K562 (cell line): Measurements from ENCODE around the gene CCDC186. TPM values are rescaled to one million over a fixed set of nuclear protein-coding genes. Genes with fewer than 3 reads are reported as not detected.

Experiments used
- ATAC-seq: fragments of 200-7000 bp; cut with Tn5 transposase; 3 replicates; pipeline ENCODE4 v1.9.1; 2020; ENCODE audit warnings: moderate library complexity
- BruUV-seq: library from RNA; stranded (reverse); fragments of 400-500 nt; replicated peaks from 2 replicates; lab custom pipeline; 2021; lab: Mats Ljungman, UMichigan
- CTCF ChIA-PET: fragments of 300-600 bp; formaldehyde crosslinking; extraction: SDS; loops from one replicate; lab custom pipeline; 2021; ENCODE audit warnings: low intra/inter-chr PET ratio; lab: Yijun Ruan, JAX
- POLR2A ChIA-PET: fragments of 300-600, 350-650 bp; sonication (Branson Sonifier 250); formaldehyde crosslinking; extraction: SDS; loops from one replicate; lab custom pipeline; 2021; ENCODE audit warnings: antibody characterized with exemption, inconsistent platforms; lab: Yijun Ruan, JAX
- DNase-seq, 4 experiments: peaks; one replicate each; pipeline versions ENCODE4 v3.0.0 to v3.0.0-alpha.2; 2011 to 2018; ENCODE audit warnings: low spot score in 3 of 4, mixed read lengths in 3 of 4; ENCODE audit errors: extremely low read depth in 1 of 4
- FAIRE-seq: peaks from 2 replicates; lab custom pipeline; 2011; peaks lifted over from hg19 to GRCh38; lab: Jason Lieb, UNC
- H2AFZ ChIP-seq: 2 replicates; pipeline ENCODE4 v1.6.0; 2011; ENCODE audit warnings: low read depth, low read length, control low read depth, inconsistent platforms
- H3K27ac ChIP-seq: fragments of 200-600 bp; 3 replicates; pipeline ENCODE4 v1.8.0; 2011; ENCODE audit warnings: low read depth, mild to moderate bottlenecking, control low read depth, inconsistent platforms, low read length, moderate library complexity, mixed read lengths; ENCODE audit errors: extremely low read depth
- H3K27me3 ChIP-seq, 2 experiments: fragments of 300-600 bp in 1 of 2; 2 replicates in 1 of 2; 3 replicates in 1 of 2; pipeline versions ENCODE4 v1.6.0 to v1.8.0; 2011; ENCODE audit warnings: inconsistent platforms in 2 of 2, low read length in 2 of 2, mild to moderate bottlenecking in 1 of 2, mixed read lengths in 1 of 2, moderate library complexity in 1 of 2; ENCODE audit not compliant: control insufficient read depth in 2 of 2, insufficient read depth in 2 of 2
- H3K36me3 ChIP-seq: fragments of 300-600 bp; 3 replicates; pipeline ENCODE4 v1.8.0; 2011; ENCODE audit warnings: mild to moderate bottlenecking, low read length, inconsistent platforms; ENCODE audit not compliant: control insufficient read depth, insufficient read depth
- H3K4me1 ChIP-seq, 2 experiments: fragments of 200-600 bp in 1 of 2; replicated peaks in 1 of 2; 2 replicates in 1 of 2; 3 replicates in 1 of 2; pipeline versions ENCODE4 v1.5.1 to v1.8.0; 2011; ENCODE audit warnings: inconsistent platforms in 2 of 2, low read length in 2 of 2, mild to moderate bottlenecking in 1 of 2, mixed read lengths in 1 of 2, moderate library complexity in 1 of 2; ENCODE audit not compliant: control insufficient read depth in 2 of 2, insufficient read depth in 2 of 2
- H3K4me2 ChIP-seq: 2 replicates; pipeline ENCODE4 v1.6.1; 2011; ENCODE audit warnings: low read length, control low read depth, inconsistent platforms, mixed read lengths; ENCODE audit not compliant: insufficient read depth
- H3K4me3 ChIP-seq: fragments of 200-600 bp; sonication (generic), shearing (Covaris generic); 2 replicates; pipeline ENCODE4 v1.5.1; 2016; ENCODE audit warnings: control low read depth, inconsistent platforms
- H3K79me2 ChIP-seq: fragments of 200-600 bp; 3 replicates; pipeline ENCODE4 v1.8.0; 2011; ENCODE audit warnings: low read length, inconsistent platforms; ENCODE audit not compliant: control insufficient read depth, insufficient read depth
- H3K9ac ChIP-seq, 2 experiments: 2 replicates each; pipeline versions ENCODE4 v1.6.0 to v1.6.1; 2011; ENCODE audit warnings: low read depth in 2 of 2, low read length in 2 of 2, control low read depth in 1 of 2, inconsistent platforms in 1 of 2, mild to moderate bottlenecking in 1 of 2, mixed read lengths in 1 of 2; ENCODE audit not compliant: insufficient read depth in 1 of 2
- H3K9me1 ChIP-seq: one replicate; pipeline ENCODE4 v1.6.0; 2011; ENCODE audit warnings: inconsistent platforms, mild to moderate bottlenecking, low read length, moderate library complexity; ENCODE audit not compliant: control insufficient read depth, insufficient read depth
- H3K9me3 ChIP-seq: replicated peaks from 2 replicates; pipeline ENCODE4 v1.5.1; 2011; ENCODE audit warnings: low read depth, low read length, inconsistent platforms; ENCODE audit not compliant: control insufficient read depth, insufficient read depth
- H4K20me1 ChIP-seq: replicated peaks from 2 replicates; pipeline ENCODE4 v1.6.1; 2011; ENCODE audit warnings: low read length, inconsistent platforms, mixed read lengths; ENCODE audit not compliant: control insufficient read depth, insufficient read depth
- ARNT ChIP-seq, 2 experiments: fragments of 450-650 bp; IDR thresholded peaks; 2 replicates each; pipeline ENCODE4 v1.6.1; 2016; ENCODE audit warnings: mild to moderate bottlenecking in 1 of 2
- ZNF146 ChIP-seq: IDR thresholded peaks from one replicate; pipeline ENCODE4 v1.6.1; 2018; ENCODE audit warnings: missing compliant biosample characterization; ENCODE audit not compliant: unreplicated experiment
- WGBS: fragments of 100-300 bp; shearing (Covaris generic); methylation state at CpG from one replicate; pipeline ENCODE4 v1.1.6; 2016; ENCODE audit warnings: low coverage, mixed read lengths; ENCODE audit not compliant: insufficient coverage; ENCODE audit errors: missing lambda C conversion rate; 5-methylcytosine and 5-hydroxymethylcytosine counted together
- in situ Hi-C: fragments of 300-500 bp; cut with MboI; formaldehyde crosslinking; loops from 4 replicates; pipeline ENCODE4 v1.15.0; 2018; ENCODE audit warnings: inconsistent platforms, mixed read lengths
- intact Hi-C: fragments of 100-400 bp; cut with micrococcal nuclease; formaldehyde crosslinking; loops from 2 replicates; pipeline ENCODE4 v1.14.2; 2022
- polyA plus RNA-seq, 8 experiments: library from polyadenylated mRNA; depleted of rRNA in 4 of 8; stranded (reverse) in 5 of 8; unstranded in 3 of 8; fragments of >200 nt; fragmentation: Nextera tagmentation in 2 of 8; fragmentation: Illumina TruSeq in 1 of 8; extraction: Ambion mirVana in 2 of 8; extraction: Trizol in 1 of 8; gene quantifications; 2 replicates each; pipeline versions ENCODE4 v1.2.1 to v1.2.3, GENCODE V29; 2011 to 2014; ENCODE audit warnings: inconsistent platforms in 1 of 8, missing spikeins in 1 of 8
- total RNA-seq, 7 experiments: library from RNA; depleted of rRNA in 6 of 7; stranded (reverse); fragments of >200 nt in 6 of 7; fragmentation: Illumina TruSeq in 2 of 7; extraction: Trizol in 2 of 7; gene quantifications; 2 replicates each; pipeline versions ENCODE4 v1.2.1 to v1.2.3, GENCODE V29; 2011 to 2021; ENCODE audit warnings: low replicate concordance in 1 of 7
- TF ChIP-seq, protein P1 (sequence below): fragments of 250-450 bp; sonication (Bioruptor Pico); IDR thresholded peaks from 2 replicates; pipeline ENCODE4 v1.4.0; 2020
- TF ChIP-seq, protein P2 (sequence below): fragments of 250-450 bp; sonication (Bioruptor Pico); IDR thresholded peaks from 2 replicates; pipeline ENCODE4 v1.4.0; 2020; ENCODE audit warnings: mild to moderate bottlenecking, moderate library complexity

Gene CCDC186
- total and polyA plus RNA-seq, 9 of the 15 experiments (the other 6 are each of a cell fraction or from before 2014, with no cell fraction given): 2.0 to 7.5 (median 4.7) TPM

DNA sequence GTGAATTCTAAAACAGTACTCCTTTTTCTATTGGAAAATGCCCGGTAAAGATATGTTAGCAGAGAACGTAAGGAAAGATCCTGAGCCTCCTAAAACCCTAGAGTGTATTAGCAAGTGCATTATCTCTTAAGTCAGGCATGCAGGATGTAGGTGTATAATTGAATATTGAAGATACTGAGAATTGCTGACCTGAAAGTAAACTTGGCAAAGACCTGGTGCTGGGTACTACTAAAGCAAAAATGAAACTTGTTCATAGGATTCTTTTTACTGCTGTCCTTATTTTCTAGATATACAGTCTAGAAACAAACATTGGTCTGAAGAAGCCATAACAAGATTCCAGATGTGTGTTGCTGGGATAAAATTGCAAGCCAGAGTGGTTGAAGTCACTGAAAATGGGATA is 46.3 kb upstream of the CCDC186 start (continued):
- TF ChIP-seq, protein P1, sequence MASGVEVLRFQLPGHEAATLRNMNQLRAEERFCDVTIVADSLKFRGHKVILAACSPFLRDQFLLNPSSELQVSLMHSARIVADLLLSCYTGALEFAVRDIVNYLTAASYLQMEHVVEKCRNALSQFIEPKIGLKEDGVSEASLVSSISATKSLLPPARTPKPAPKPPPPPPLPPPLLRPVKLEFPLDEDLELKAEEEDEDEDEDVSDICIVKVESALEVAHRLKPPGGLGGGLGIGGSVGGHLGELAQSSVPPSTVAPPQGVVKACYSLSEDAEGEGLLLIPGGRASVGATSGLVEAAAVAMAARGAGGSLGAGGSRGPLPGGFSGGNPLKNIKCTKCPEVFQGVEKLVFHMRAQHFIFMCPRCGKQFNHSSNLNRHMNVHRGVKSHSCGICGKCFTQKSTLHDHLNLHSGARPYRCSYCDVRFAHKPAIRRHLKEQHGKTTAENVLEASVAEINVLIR (CRISPR knock-in tag): no peak
- TF ChIP-seq ARNT (IDR thresholded peaks at IDR 0.05): no peak

DNA sequence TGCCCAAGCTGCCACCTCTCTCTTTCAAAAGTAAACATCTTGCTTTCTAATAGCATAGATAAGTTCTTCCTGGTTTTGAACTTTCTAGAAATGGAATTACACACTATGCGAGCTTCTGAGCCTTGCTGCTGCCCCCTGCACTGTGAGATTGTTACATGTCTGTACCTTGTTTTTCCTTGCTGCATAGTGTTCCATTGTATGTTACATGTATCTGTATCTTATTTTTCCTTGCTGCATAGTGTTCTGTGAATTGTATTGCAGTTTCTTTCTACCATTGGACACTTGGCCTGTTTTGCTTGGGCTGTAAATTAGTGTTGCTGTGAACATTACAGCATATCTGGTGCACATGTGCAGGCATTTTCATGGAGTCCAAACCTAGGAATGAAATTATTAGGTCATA is 41.0 kb upstream of the CCDC186 start:
- no peak overlapping the region for H3K4me2 ChIP-seq
- peak; percentile 61 for TF ChIP-seq ZNF146 (CRISPR knock-in tag)
- TF ChIP-seq, protein P2, sequence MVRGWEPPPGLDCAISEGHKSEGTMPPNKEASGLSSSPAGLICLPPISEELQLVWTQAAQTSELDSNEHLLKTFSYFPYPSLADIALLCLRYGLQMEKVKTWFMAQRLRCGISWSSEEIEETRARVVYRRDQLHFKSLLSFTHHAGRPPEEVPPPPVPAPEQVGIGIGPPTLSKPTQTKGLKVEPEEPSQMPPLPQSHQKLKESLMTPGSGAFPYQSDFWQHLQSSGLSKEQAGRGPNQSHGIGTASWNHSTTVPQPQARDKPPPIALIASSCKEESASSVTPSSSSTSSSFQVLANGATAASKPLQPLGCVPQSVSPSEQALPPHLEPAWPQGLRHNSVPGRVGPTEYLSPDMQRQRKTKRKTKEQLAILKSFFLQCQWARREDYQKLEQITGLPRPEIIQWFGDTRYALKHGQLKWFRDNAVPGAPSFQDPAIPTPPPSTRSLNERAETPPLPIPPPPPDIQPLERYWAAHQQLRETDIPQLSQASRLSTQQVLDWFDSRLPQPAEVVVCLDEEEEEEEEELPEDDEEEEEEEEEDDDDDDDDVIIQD (CRISPR knock-in tag): no peak
- TF ChIP-seq, all 486 proteins: peak for 1
- no peaks in the 10 kb centered on the region for H3K79me2 ChIP-seq
- no peaks in the 10 kb centered on the region for H3K9me1 ChIP-seq
- no peak overlapping the region for H3K4me3 ChIP-seq
- DNase-seq (no peak), FAIRE-seq (no peak), ATAC-seq (no peak)
- intact Hi-C loops: no loop called here
- WGBS: 0% methylated on average over 1 of the region's 1 CpG
- no peak overlapping the region for H3K27ac ChIP-seq
- in situ Hi-C loops: no loop called here
- no peaks in the 10 kb centered on the region for H3K4me1 ChIP-seq
- H2AFZ ChIP-seq: no peak overlapping the region
- ChIA-PET CTCF (no interaction called here), POLR2A (no interaction called here)
- H3K27me3 ChIP-seq: no peaks in the 10 kb centered on the region; a peak in 1 of 5 replicates
- no peaks in the 10 kb centered on the region for H3K36me3 ChIP-seq
- H3K9me3 ChIP-seq: no peaks in the 10 kb centered on the region
- H4K20me1 ChIP-seq: no peaks in the 10 kb centered on the region
- H3K9ac ChIP-seq: no peak overlapping the region
- BruUV-seq: no TSS peak
